DMS153 treated with DMSO at 0.1 percent for 48 hours (cell line): ENCODE measurements around the gene OR2B6.

Source experiments
- DNase-seq: peaks from one replicate; lab custom pipeline; 2025; ENCODE audit not compliant: unreplicated experiment; lab: John Stamatoyannopoulos, UW

OR2B6 gene

GRCh38 chr6:27994616-27995015, 37.6 kb downstream of the OR2B6 start:
- DNase-seq: no peak

- no peak for DNase-seq
Measured at GRCh38 chr6:28000351-28001045, 43.5 kb downstream of the OR2B6 start.

GRCh38 chr6:28001351-28001750, 44.3 kb downstream of the OR2B6 start:
- no peak for DNase-seq

DNA sequence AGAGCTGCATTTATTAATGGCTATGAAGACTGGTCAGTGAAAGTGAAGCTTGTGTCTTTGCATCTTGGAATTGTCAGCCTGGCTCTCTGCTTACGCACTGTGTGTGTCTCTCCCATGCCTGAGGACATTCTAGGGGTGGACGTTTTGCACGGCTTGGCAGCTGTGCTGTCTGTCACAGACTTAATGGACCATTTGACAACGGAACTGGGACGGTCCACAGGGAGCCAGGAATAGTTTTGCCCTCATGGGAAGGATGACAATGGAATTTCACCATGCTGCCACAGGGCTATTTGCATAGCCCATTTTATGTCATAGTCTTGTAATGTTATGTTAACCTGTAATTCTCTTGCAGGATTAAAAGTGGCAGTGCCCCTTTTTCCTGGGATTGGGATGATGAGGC, 44.7 kb downstream of the OR2B6 start:
- DNase-seq: no peak

DNA sequence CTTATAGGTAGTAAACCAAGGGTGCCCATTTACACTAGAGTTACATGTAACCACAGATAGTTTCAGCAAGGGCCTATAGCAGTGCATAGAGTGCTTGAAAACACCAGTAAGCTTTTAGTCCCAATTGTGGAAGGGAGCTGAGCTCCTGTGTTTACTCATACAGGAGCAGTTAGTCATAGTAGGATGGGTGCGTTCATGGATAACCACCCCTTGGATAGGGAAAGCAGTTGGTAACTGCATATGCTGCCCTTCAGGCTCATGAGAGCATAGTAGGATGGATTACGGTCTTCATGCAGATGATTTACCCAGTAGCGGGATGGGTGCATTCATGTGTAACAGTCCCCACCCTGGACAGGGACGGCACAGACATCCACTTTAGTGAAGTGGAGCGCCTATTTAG, 45.1 kb downstream of the OR2B6 start:
- DNase-seq: no peak

GRCh38 chr6:28003059-28003458, 46.0 kb downstream of the OR2B6 start:
- DNase-seq: no peak

DNA sequence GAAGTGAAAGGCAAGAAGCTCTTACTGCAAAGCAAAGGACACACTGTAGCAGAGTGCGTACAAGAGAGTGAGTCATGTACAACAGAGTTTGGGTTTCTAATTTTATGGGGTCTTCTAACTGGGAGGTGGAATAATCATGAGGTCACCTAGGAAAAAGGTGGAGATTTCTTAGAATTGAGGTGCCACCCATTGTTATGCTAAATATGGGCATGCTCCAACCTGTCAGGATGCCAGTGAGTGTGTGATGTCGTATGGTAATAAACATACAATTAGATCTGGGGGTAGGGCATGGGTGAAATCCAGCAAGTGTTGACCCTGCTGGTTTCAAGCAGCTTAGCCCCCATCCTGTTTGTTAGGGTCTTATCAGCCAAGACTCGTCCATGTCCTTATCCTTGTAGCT, 46.6 kb downstream of the OR2B6 start:
- DNase-seq: no peak

DNA sequence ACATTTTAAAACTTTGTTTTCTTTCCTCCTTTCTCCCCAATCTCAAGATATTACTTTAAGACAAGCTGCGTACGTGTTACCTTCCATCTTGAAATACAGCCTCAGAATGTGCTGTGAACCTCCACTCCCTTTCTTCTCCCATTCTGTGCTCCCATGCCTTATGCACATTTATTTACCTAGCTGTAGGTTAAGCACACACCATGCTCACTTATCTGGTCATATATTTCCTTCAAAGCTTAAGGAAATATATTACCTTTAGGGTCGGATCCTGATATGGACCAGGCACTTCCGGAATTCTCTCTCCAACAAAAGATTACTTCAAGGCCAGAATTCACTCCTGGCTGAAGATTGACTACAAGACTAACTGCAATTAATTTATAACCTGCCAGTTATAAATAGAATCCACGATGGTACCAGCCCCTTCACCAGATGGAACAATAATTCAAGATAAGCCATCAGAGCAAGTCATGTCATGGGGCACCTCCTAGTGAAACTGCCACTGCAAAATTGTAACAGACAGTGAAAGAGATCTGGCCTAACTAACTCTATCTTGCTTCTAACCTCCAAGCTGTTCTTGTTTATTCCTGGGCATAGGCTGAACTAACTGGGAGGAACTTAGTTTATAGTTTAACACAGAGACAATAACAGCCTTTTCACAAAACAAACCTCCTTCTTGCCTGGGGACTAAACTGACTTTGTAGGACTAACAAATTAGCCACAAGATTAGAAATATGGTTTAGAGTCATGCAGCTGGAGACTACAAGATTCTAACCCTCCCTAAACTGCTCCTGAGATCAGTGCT, 47.5 kb downstream of the OR2B6 start:
- no peak for DNase-seq

- no peak for DNase-seq
Measured at GRCh38 chr6:28005152-28005890, 48.3 kb downstream of the OR2B6 start.

- no peak for DNase-seq
Measured at GRCh38 chr6:28005975-28006374, 48.9 kb downstream of the OR2B6 start.
